Stomach smooth muscle (tissue), 2 donors: ENCODE data around the gene EAF2.

Experiments used
- H3K27ac ChIP-seq: one replicate; pipeline ENCODE4 v1.7.0; 2013; ENCODE audit warnings: mild to moderate bottlenecking, low read length, inconsistent platforms
- H3K27me3 ChIP-seq, 2 donors: one replicate each; pipeline ENCODE4 v1.7.0; 2013; ENCODE audit warnings: low read length in 2 of 2; ENCODE audit not compliant: insufficient read depth in 2 of 2, control insufficient read depth in 1 of 2
- H3K36me3 ChIP-seq, 2 donors: one replicate each; pipeline ENCODE4 v1.7.0; 2013; ENCODE audit warnings: low read length in 2 of 2; ENCODE audit not compliant: control insufficient read depth in 2 of 2, insufficient read depth in 2 of 2
- H3K4me1 ChIP-seq: one replicate; pipeline ENCODE4 v1.7.0; 2013; ENCODE audit warnings: low read length; ENCODE audit not compliant: control insufficient read depth, insufficient read depth
- H3K4me3 ChIP-seq, 2 donors: one replicate each; pipeline ENCODE4 v1.7.0; 2013; ENCODE audit warnings: low read length in 2 of 2
- H3K9ac ChIP-seq, 2 donors: one replicate each; pipeline ENCODE4 v1.7.0; 2013; ENCODE audit warnings: low read length in 2 of 2, mild to moderate bottlenecking in 1 of 2
- H3K9me3 ChIP-seq, 2 donors: one replicate each; pipeline ENCODE4 v1.7.0; 2013; ENCODE audit warnings: low read length in 2 of 2; ENCODE audit not compliant: control insufficient read depth in 2 of 2
- donor health status: healthy.
- donor health status: Pancreatic carcinoma.

EAF2 gene

GRCh38 chr3:121895736-121896135, 60.7 kb downstream of the EAF2 start:
- no peak overlapping the region for H3K4me3 ChIP-seq
- peaks cover 3% of the 10 kb centered on the region for H3K4me1 ChIP-seq
- no peak overlapping the region for H3K9ac ChIP-seq
- H3K36me3 ChIP-seq = no peaks in the 10 kb centered on the region
- H3K9me3 ChIP-seq = no peaks in the 10 kb centered on the region
- H3K27me3 ChIP-seq = no peaks in the 10 kb centered on the region
- no peak overlapping the region for H3K27ac ChIP-seq

DNA sequence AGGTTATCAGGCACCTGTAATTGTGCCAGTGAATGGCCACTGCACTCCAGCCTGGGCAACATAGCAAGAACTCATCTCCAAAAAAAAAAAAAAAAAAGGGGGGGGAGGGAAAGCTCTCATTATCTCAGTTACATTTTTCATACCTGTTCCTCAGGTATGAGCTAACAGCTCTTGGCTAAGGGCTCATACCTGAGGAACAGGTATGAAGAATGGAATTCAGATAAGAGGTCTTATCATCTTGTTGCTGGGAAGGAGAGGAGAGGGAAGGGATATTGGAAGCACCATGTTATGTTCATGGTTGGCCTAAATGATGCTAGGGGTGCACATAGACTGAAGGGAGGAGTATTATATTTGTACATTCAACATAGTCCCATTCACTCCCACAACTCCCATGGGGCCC, 61.8 kb downstream of the EAF2 start:
- H3K9ac ChIP-seq = no peak overlapping the region
- peaks cover 3% of the 10 kb centered on the region for H3K4me1 ChIP-seq
- H3K27me3 ChIP-seq = no peaks in the 10 kb centered on the region
- H3K36me3 ChIP-seq = no peaks in the 10 kb centered on the region
- H3K4me3 ChIP-seq = no peak overlapping the region
- H3K27ac ChIP-seq = no peak overlapping the region
- H3K9me3 ChIP-seq = no peaks in the 10 kb centered on the region

GRCh38 chr3:121897296-121897695, 62.3 kb downstream of the EAF2 start:
- Histone ChIP-seq H3K27me3 (no peaks in the 10 kb centered on the region), H3K9me3 (no peaks in the 10 kb centered on the region), H3K36me3 (no peaks in the 10 kb centered on the region), H3K4me3 (no peak overlapping the region), H3K4me1 (peaks cover 3% of the 10 kb centered on the region), H3K27ac (no peak overlapping the region), H3K9ac (no peak overlapping the region)

DNA sequence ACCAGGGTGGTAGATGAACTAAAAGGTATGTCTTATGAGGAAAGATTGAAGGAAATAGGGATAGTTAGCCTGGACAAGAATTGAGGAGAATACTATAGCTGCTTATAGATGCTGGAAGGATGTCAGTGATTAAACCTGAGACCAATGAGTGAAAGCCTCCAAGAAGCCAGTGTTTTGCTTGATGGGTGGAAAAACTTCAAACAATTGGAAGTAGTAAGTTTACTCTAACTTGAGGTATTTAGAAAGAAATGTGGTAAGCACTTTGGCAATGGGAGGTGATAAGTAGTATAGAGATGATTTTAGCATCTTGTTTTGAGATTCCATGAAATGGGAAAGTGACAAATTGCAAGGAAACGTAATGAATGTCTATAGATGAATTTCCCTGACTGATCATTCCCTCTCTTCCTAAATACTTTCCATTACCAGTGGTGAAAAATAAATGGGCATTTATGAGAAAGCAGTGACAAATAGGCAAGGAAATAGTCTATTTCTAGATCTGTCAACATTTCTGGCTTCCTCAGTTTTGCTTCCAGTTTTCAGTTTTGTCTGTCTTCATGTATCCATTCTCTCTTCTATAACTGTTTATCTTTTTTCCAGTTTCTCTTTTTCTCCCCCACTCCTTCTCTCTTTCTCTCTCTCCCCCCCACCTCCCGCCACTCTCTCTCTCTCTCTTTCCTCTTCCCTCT, 78.4 kb downstream of the EAF2 start:
- no peaks in the 10 kb centered on the region for H3K27me3 ChIP-seq
- no peak overlapping the region for H3K9ac ChIP-seq
- no peaks in the 10 kb centered on the region for H3K4me1 ChIP-seq
- no peaks in the 10 kb centered on the region for H3K9me3 ChIP-seq
- no peaks in the 10 kb centered on the region for H3K36me3 ChIP-seq
- no peak overlapping the region for H3K4me3 ChIP-seq
- no peak overlapping the region for H3K27ac ChIP-seq

DNA sequence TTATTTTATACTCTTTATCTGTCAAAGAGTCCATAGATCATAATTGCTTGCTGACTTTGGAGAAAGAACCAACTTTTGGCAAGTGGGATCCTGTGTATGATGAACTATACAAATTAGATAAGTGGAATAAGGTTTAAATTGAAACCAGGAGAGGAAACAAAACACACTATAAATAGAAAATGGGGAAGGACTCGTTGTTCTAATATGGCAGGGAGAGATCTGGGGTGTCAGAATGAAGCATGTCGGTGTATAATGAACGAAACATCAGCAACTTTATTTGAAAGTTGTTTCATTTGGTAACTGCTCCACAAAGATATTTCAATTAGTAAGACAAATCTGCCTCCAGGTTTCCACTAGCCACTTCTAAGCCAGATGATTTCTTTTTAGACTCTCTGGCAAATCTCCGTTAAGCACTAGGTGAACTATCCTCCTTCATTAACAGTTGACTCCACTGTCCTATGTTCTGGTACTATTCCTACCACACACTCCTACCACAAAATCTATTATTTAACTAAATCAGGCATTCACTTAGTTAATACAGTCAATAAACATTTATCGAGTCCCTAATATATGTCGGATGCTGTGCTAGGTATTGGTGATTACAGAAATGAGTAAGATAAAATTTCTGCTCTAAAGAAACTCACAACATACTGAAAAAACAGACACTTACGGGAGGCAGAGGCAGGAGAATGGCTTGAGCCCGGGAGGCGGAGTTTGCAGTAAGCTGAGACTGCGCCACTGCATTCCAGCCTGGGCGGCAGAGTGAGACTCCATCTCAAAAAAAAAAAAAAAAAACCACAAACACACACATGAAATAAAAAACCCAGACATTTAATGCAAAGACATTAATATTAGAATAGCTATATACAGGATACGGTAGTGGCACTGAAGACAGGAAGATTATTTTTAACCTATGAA, 79.3 kb downstream of the EAF2 start:
- Histone ChIP-seq H3K9ac (no peak overlapping the region), H3K4me1 (no peaks in the 10 kb centered on the region), H3K9me3 (no peaks in the 10 kb centered on the region), H3K27ac (no peak overlapping the region), H3K4me3 (no peak overlapping the region), H3K36me3 (no peaks in the 10 kb centered on the region), H3K27me3 (no peaks in the 10 kb centered on the region)

- no peaks in the 10 kb centered on the region for H3K36me3 ChIP-seq
- no peak overlapping the region for H3K27ac ChIP-seq
- H3K9me3 ChIP-seq = no peaks in the 10 kb centered on the region
- H3K9ac ChIP-seq = no peak overlapping the region
- H3K27me3 ChIP-seq = no peaks in the 10 kb centered on the region
- no peaks in the 10 kb centered on the region for H3K4me1 ChIP-seq
- no peak overlapping the region for H3K4me3 ChIP-seq
Observed at GRCh38 chr3:121916189-121916588, 81.2 kb downstream of the EAF2 start.

DNA sequence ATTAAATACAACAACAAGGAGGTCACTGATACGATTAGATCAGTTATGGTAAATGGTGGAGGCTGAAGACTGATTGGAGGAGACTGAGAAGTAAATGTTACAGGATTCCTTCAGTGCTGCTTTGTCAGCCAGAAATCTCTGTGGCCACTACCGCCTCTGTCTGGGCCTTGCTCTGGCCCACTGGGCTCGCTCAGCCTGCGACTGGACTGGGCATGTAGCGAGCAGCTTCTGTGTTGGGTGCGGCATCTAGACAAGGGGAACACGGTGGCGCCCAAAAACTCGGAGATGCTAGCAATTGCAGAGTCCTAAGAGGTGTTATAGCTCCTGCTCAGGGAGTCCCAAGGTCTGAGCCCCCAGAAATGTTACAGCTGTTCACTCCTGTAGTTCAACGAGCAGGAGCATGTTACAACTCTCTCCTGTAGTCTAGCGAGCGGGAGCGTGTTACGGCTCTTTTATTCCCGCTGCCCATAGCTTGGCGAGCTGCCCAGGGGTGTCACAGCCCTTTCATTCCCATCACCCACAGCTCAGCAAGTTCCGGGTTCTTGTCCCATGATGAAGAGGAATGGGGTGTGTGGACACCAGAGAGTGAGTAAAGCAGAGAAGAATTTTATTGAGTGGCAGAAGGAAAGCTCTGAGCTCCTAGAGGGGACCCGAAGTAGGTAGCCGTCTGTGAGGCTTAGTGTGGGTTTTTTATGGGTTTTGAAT, 83.9 kb downstream of the EAF2 start:
- Histone ChIP-seq H3K4me3 (no peak overlapping the region), H3K27ac (no peak overlapping the region), H3K27me3 (no peaks in the 10 kb centered on the region), H3K9ac (no peak overlapping the region), H3K4me1 (no peaks in the 10 kb centered on the region), H3K9me3 (no peaks in the 10 kb centered on the region), H3K36me3 (no peaks in the 10 kb centered on the region)

DNA sequence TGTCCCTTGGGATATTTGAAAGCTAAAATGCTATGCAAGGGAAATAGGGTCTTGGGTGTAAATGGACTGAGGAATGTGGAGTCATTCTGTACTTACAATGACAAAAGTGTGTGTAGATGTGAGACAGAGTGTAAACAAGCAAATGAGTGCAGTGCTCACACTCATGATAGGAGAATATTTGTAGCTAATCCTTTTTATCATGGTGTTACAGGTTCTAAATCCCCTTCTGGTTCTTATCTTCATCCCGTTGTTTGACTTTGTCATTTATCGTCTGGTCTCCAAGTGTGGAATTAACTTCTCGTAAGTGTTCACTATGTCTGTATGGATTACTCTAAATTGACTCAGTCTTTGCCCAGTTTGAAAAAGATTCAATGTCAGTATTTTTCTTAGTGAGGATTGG, 89.7 kb downstream of the EAF2 start:
- no peaks in the 10 kb centered on the region for H3K36me3 ChIP-seq
- no peak overlapping the region for H3K9ac ChIP-seq
- no peaks in the 10 kb centered on the region for H3K9me3 ChIP-seq
- H3K4me1 ChIP-seq = no peaks in the 10 kb centered on the region
- no peak overlapping the region for H3K27ac ChIP-seq
- no peak overlapping the region for H3K4me3 ChIP-seq
- H3K27me3 ChIP-seq = no peaks in the 10 kb centered on the region

DNA sequence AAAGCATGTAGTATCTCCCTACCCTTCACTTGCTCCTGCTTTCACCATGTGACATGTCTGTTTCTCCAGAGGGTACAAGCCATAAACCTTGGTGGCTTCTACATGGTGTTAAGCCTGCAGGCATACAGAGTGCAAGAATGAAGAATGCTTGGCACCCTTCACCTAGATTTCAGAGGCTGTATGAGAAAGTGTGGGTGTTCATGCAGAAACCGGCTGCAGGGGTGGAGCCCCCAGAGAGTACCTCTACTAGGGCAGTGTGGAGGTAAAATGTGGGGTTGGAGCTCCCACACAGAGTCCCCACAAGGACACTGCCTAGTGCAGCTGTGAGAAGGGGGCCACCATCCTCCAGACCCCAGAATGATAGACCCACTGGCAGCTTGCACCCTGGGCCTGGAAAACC, 91.4 kb downstream of the EAF2 start:
- no peaks in the 10 kb centered on the region for H3K4me1 ChIP-seq
- H3K4me3 ChIP-seq = no peak overlapping the region
- no peaks in the 10 kb centered on the region for H3K36me3 ChIP-seq
- no peak overlapping the region for H3K27ac ChIP-seq
- H3K9ac ChIP-seq = no peak overlapping the region
- H3K9me3 ChIP-seq = no peaks in the 10 kb centered on the region
- H3K27me3 ChIP-seq = no peaks in the 10 kb centered on the region
